Activated T-cell treated with anti-CD3 and anti-CD28 coated beads, Interleukin-2, amount 50 U/mL, for 4 hours (primary cell): ENCODE results near the gene SPECC1L. TPM values are rescaled to one million over a fixed set of nuclear protein-coding genes. Genes with fewer than 3 reads are reported as not detected.

ENCODE experiments used
- ATAC-seq, 2 donors: fragments of 200-7000 bp; cut with Tn5 transposase; one replicate each; pipeline ENCODE4 v1.10.0; 2021
- DNase-seq: peaks from one replicate; pipeline ENCODE4 v3.0.0-alpha.2; 2020
- H3K27me3 Mint-ChIP-seq: one replicate; pipeline ENCODE4 v1.8.0; 2021; ENCODE audit warnings: low read depth, mixed read lengths
- H3K36me3 Mint-ChIP-seq: one replicate; pipeline ENCODE4 v1.8.0; 2022; ENCODE audit warnings: mixed read lengths; ENCODE audit not compliant: insufficient read depth
- H3K4me1 Mint-ChIP-seq: one replicate; pipeline ENCODE4 v1.8.0; 2021; ENCODE audit warnings: low read depth, mixed read lengths
- H3K4me3 Mint-ChIP-seq: one replicate; pipeline ENCODE4 v1.8.0; 2021; ENCODE audit warnings: mild to moderate bottlenecking, moderate library complexity, mixed read lengths
- H3K9me3 Mint-ChIP-seq: one replicate; pipeline ENCODE4 v1.8.0; 2021; ENCODE audit warnings: mixed read lengths
- total RNA-seq, 3 donors: library from RNA; stranded (reverse); gene quantifications; one replicate each; pipeline ENCODE4 v1.2.1, GENCODE V29; 2021

The SPECC1L gene
- total RNA-seq, 3 donors from 2014 or later: 31.4 to 33.6 (median 33.1) TPM

- H3K9me3 Mint-ChIP-seq: no peaks in the 10 kb centered on the region
- no peak overlapping the region for H3K4me3 Mint-ChIP-seq
- H3K36me3 Mint-ChIP-seq: peaks cover 18% of the 10 kb centered on the region
- DNase-seq: no peak
- ATAC-seq: no peak
- H3K27me3 Mint-ChIP-seq: no peaks in the 10 kb centered on the region
- peaks cover 39% of the 10 kb centered on the region for H3K4me1 Mint-ChIP-seq
Measured at GRCh38 chr22:24405631-24406321, 135.1 kb downstream of the SPECC1L start.

GRCh38 chr22:24406322-24407277 lies 136.0 kb downstream of the SPECC1L start:
- no peaks in the 10 kb centered on the region for H3K9me3 Mint-ChIP-seq
- peaks cover 13% of the 10 kb centered on the region for H3K36me3 Mint-ChIP-seq
- no peak overlapping the region for H3K4me3 Mint-ChIP-seq
- peaks cover 31% of the 10 kb centered on the region for H3K4me1 Mint-ChIP-seq
- no peaks in the 10 kb centered on the region for H3K27me3 Mint-ChIP-seq
- DNase-seq: no peak
- ATAC-seq: no peak

- H3K4me3 Mint-ChIP-seq: no peak overlapping the region
- H3K27me3 Mint-ChIP-seq: no peaks in the 10 kb centered on the region
- ATAC-seq: no peak
- H3K36me3 Mint-ChIP-seq: peaks cover 13% of the 10 kb centered on the region
- H3K4me1 Mint-ChIP-seq: peaks cover 30% of the 10 kb centered on the region
- DNase-seq: no peak
- H3K9me3 Mint-ChIP-seq: no peaks in the 10 kb centered on the region
Measured at GRCh38 chr22:24407278-24407665, 136.6 kb downstream of the SPECC1L start.

GRCh38 chr22:24407884-24408283 lies 137.3 kb downstream of the SPECC1L start:
- DNase-seq: no peak
- H3K27me3 Mint-ChIP-seq: no peaks in the 10 kb centered on the region
- no peak overlapping the region for H3K4me3 Mint-ChIP-seq
- H3K4me1 Mint-ChIP-seq: peaks cover 30% of the 10 kb centered on the region
- ATAC-seq: no peak
- no peaks in the 10 kb centered on the region for H3K9me3 Mint-ChIP-seq
- H3K36me3 Mint-ChIP-seq: peaks cover 14% of the 10 kb centered on the region

GRCh38 chr22:24408630-24409029 lies 138.0 kb downstream of the SPECC1L start:
- Mint-ChIP-seq H3K4me1 (peaks cover 30% of the 10 kb centered on the region), H3K36me3 (peaks cover 14% of the 10 kb centered on the region), H3K27me3 (no peaks in the 10 kb centered on the region), H3K9me3 (no peaks in the 10 kb centered on the region), H3K4me3 (no peak overlapping the region)
- DNase-seq (no peak), ATAC-seq (no peak)

GRCh38 chr22:24409707-24410106 lies 139.1 kb downstream of the SPECC1L start:
- Mint-ChIP-seq H3K27me3 (no peaks in the 10 kb centered on the region), H3K36me3 (peaks cover 5% of the 10 kb centered on the region), H3K4me1 (peaks cover 30% of the 10 kb centered on the region), H3K9me3 (no peaks in the 10 kb centered on the region), H3K4me3 (no peak overlapping the region)
- DNase-seq: no peak
- ATAC-seq: no peak

GRCh38 chr22:24410110-24410856 lies 139.7 kb downstream of the SPECC1L start:
- no peaks in the 10 kb centered on the region for H3K27me3 Mint-ChIP-seq
- H3K9me3 Mint-ChIP-seq: no peaks in the 10 kb centered on the region
- ATAC-seq: peak; percentile 72 to 73
- H3K4me1 Mint-ChIP-seq: peaks cover 30% of the 10 kb centered on the region
- H3K4me3 Mint-ChIP-seq: no peak overlapping the region
- peaks cover 6% of the 10 kb centered on the region for H3K36me3 Mint-ChIP-seq
- no peak for DNase-seq

- Mint-ChIP-seq H3K4me1 (peaks cover 25% of the 10 kb centered on the region), H3K4me3 (no peak overlapping the region), H3K36me3 (peaks cover 7% of the 10 kb centered on the region), H3K27me3 (no peaks in the 10 kb centered on the region), H3K9me3 (no peaks in the 10 kb centered on the region)
- ATAC-seq: no peak
- no peak for DNase-seq
Measured at GRCh38 chr22:24411256-24412004, 140.8 kb downstream of the SPECC1L start.

- Mint-ChIP-seq H3K9me3 (no peaks in the 10 kb centered on the region), H3K27me3 (no peaks in the 10 kb centered on the region), H3K36me3 (peaks cover 7% of the 10 kb centered on the region), H3K4me3 (no peak overlapping the region), H3K4me1 (peaks cover 16% of the 10 kb centered on the region)
- DNase-seq (no peak), ATAC-seq (no peak)
Measured at GRCh38 chr22:24412274-24412673, 141.6 kb downstream of the SPECC1L start.

GRCh38 chr22:24413271-24413670 lies 142.6 kb downstream of the SPECC1L start:
- Mint-ChIP-seq H3K36me3 (peaks cover 7% of the 10 kb centered on the region), H3K4me3 (no peak overlapping the region), H3K9me3 (no peaks in the 10 kb centered on the region), H3K27me3 (no peaks in the 10 kb centered on the region), H3K4me1 (peaks cover 9% of the 10 kb centered on the region)
- ATAC-seq: no peak
- DNase-seq: no peak

- ATAC-seq (no peak), DNase-seq (no peak)
- H3K36me3 Mint-ChIP-seq: peaks cover 7% of the 10 kb centered on the region
- H3K4me3 Mint-ChIP-seq: no peak overlapping the region
- no peaks in the 10 kb centered on the region for H3K27me3 Mint-ChIP-seq
- peaks cover 9% of the 10 kb centered on the region for H3K4me1 Mint-ChIP-seq
- H3K9me3 Mint-ChIP-seq: no peaks in the 10 kb centered on the region
Measured at GRCh38 chr22:24413736-24414385, 143.2 kb downstream of the SPECC1L start.

- no peak overlapping the region for H3K4me3 Mint-ChIP-seq
- no peak for DNase-seq
- peaks cover 5% of the 10 kb centered on the region for H3K4me1 Mint-ChIP-seq
- no peak for ATAC-seq
- peaks cover 7% of the 10 kb centered on the region for H3K36me3 Mint-ChIP-seq
- no peaks in the 10 kb centered on the region for H3K27me3 Mint-ChIP-seq
- no peaks in the 10 kb centered on the region for H3K9me3 Mint-ChIP-seq
Measured at GRCh38 chr22:24414523-24414922, 143.9 kb downstream of the SPECC1L start.
